Natural killer cell (primary cell): ENCODE measurements around the gene DIS3. TPM values are rescaled to one million over a fixed set of nuclear protein-coding genes. Genes with fewer than 3 reads are reported as not detected.

Experiments
- ATAC-seq, 3 donors: fragments of 150-1000 bp in 2 of 3; fragments of 200-7000 bp in 1 of 3; cut with Tn5 transposase; 1 replicate in 1 of 3; 2 replicates in 2 of 3; pipeline ENCODE4 v1.10.0; 2021; ENCODE audit warnings: mild to moderate bottlenecking in 2 of 3, moderate library complexity in 2 of 3
- DNase-seq, 2 donors: peaks; one replicate each; pipeline versions ENCODE4 v3.0.0 to v3.0.0-alpha.2; 2013 to 2021; ENCODE audit warnings: mixed read lengths in 1 of 2
- H3K27ac ChIP-seq: one replicate; pipeline ENCODE4 v1.5.1; 2013; ENCODE audit warnings: mild to moderate bottlenecking, low read length
- H3K27me3 ChIP-seq: one replicate; pipeline ENCODE4 v1.6.1; 2013; ENCODE audit warnings: low read length; ENCODE audit not compliant: control insufficient read depth, insufficient read depth
- H3K36me3 ChIP-seq: one replicate; pipeline ENCODE4 v1.6.1; 2013; ENCODE audit warnings: low read length; ENCODE audit not compliant: control insufficient read depth, insufficient read depth
- H3K4me1 ChIP-seq: one replicate; pipeline ENCODE4 v1.6.1; 2013; ENCODE audit warnings: low read length; ENCODE audit not compliant: control insufficient read depth, insufficient read depth
- H3K4me3 ChIP-seq: one replicate; pipeline ENCODE4 v1.5.1; 2013; ENCODE audit warnings: low read length
- H3K9me3 ChIP-seq: one replicate; pipeline ENCODE4 v1.6.1; 2013; ENCODE audit warnings: low read length; ENCODE audit not compliant: control insufficient read depth, insufficient read depth
- H3K27ac Mint-ChIP-seq, 2 donors: one replicate each; pipeline ENCODE4 v1.8.0; 2022; ENCODE audit warnings: mild to moderate bottlenecking in 2 of 2, mixed read lengths in 2 of 2, moderate library complexity in 1 of 2
- H3K27me3 Mint-ChIP-seq, 2 donors: one replicate each; pipeline ENCODE4 v1.8.0; 2022; ENCODE audit warnings: low read depth in 2 of 2, mixed read lengths in 2 of 2
- H3K36me3 Mint-ChIP-seq: one replicate; pipeline ENCODE4 v1.8.0; 2022; ENCODE audit warnings: mixed read lengths
- H3K4me1 Mint-ChIP-seq, 2 donors: one replicate each; pipeline ENCODE4 v1.8.0; 2022; ENCODE audit warnings: mixed read lengths in 2 of 2
- H3K4me3 Mint-ChIP-seq: one replicate; pipeline ENCODE4 v1.8.0; 2022; ENCODE audit warnings: mild to moderate bottlenecking, moderate library complexity, mixed read lengths
- H3K9me3 Mint-ChIP-seq, 2 donors: one replicate each; pipeline ENCODE4 v1.8.0; 2022; ENCODE audit warnings: mixed read lengths in 2 of 2
- CTCF ChIP-seq: fragments of 200-600 bp; IDR thresholded peaks from one replicate; pipeline ENCODE4 v1.8.0; 2022; ENCODE audit warnings: antibody characterized with exemption
- WGBS: methylation state at CpG from one replicate; pipeline ENCODE4 v1.1.7; 2013; ENCODE audit warnings: missing lambda C conversion rate; ENCODE audit not compliant: insufficient coverage; 5-methylcytosine and 5-hydroxymethylcytosine counted together
- intact Hi-C: fragments of 100-400 bp; cut with micrococcal nuclease; formaldehyde crosslinking; loops from one replicate; pipeline ENCODE4 v1.14.2; 2022
- total RNA-seq, 4 donors: library from RNA; stranded (reverse); fragments of 120-200 nt in 1 of 4; gene quantifications; one replicate each; pipeline versions ENCODE4 v1.2.3 to v1.2.4, GENCODE V29; 2013 to 2022

DIS3 gene
- total RNA-seq, 3 donors from 2014 or later (not counting 1 experiment from before 2014, with no cell fraction given) = 26.9 to 35.2 (median 33.6) TPM

GRCh38 chr13:72751220-72751619, 30.5 kb downstream of the DIS3 start:
- H3K27me3 ChIP-seq = no peaks in the 10 kb centered on the region
- Mint-ChIP-seq H3K27me3 (no peaks in the 10 kb centered on the region), H3K9me3 (no peaks in the 10 kb centered on the region), H3K36me3 (peaks cover 6% of the 10 kb centered on the region), H3K4me1 (peaks cover 6 to 23% of the 10 kb centered on the region in 2 donors), H3K4me3 (no peak overlapping the region), H3K27ac (peak overlapping the region in 1 of 2 donors; percentile 66)
- intact Hi-C loops = no loop called here
- ATAC-seq = no peak
- peaks cover 57% of the 10 kb centered on the region for H3K36me3 ChIP-seq
- TF ChIP-seq CTCF = no peak
- H3K4me3 ChIP-seq = no peak overlapping the region
- no peaks in the 10 kb centered on the region for H3K9me3 ChIP-seq
- no peak overlapping the region for H3K27ac ChIP-seq
- DNase-seq = no peak
- no peaks in the 10 kb centered on the region for H3K4me1 ChIP-seq

DNA sequence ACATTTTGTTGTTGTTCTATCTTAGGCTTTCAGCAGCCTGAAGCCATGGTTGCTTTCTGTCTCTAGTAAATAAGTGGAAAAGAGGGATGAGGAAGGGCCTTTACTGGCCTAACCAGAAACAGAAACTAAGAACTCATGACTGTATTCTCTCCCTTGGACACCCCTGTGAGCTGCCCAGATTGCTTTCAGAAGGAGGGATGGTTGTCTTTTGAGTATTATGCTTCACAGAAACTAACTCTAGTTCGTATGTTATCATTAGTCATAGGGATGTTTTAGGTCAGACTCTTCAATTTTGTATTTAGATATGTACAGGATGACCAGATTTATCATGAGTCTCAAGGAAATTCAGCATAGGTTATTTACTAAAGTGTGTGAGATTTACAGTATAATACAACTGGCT, 36.4 kb downstream of the DIS3 start:
- Mint-ChIP-seq H3K4me3 (no peak overlapping the region), H3K27me3 (no peaks in the 10 kb centered on the region), H3K36me3 (peaks cover 6% of the 10 kb centered on the region), H3K9me3 (no peaks in the 10 kb centered on the region), H3K4me1 (peaks cover 11 to 12% of the 10 kb centered on the region in 2 donors), H3K27ac (no peak overlapping the region)
- Histone ChIP-seq H3K9me3 (no peaks in the 10 kb centered on the region), H3K27ac (no peak overlapping the region), H3K27me3 (no peaks in the 10 kb centered on the region), H3K36me3 (peaks cover 51% of the 10 kb centered on the region), H3K4me1 (no peaks in the 10 kb centered on the region), H3K4me3 (no peak overlapping the region)
- intact Hi-C loops = no loop called here
- ATAC-seq (no peak), DNase-seq (no peak)
- WGBS = 50% methylated on average over 1 of the region's 1 CpG
- no peak for TF ChIP-seq CTCF

DNA sequence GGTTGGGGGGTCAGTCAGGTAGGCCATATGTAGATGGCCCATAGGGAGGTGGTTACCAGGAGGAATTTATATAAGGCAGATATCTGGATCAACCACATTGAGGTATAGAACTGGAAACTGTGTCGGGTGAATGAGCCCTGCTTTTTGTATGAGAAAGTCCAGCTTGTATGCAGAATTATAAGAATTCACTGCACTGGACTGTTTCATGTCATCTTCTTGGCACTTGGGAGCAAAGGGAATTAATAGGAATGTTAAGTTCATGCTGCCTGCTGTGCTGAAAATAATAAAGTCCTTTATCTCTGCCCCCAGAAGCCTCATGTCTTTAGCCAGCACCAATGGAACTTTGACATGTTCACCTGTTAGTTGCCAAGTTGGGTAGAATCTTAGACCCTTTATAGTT, 41.7 kb downstream of the DIS3 start:
- Mint-ChIP-seq H3K4me3 (no peak overlapping the region), H3K4me1 (peaks cover 5 to 12% of the 10 kb centered on the region in 2 donors), H3K27ac (no peak overlapping the region), H3K36me3 (no peaks in the 10 kb centered on the region), H3K9me3 (no peaks in the 10 kb centered on the region), H3K27me3 (no peaks in the 10 kb centered on the region)
- no peak overlapping the region for H3K27ac ChIP-seq
- peaks cover 32% of the 10 kb centered on the region for H3K36me3 ChIP-seq
- no peak overlapping the region for H3K4me3 ChIP-seq
- WGBS = 88% methylated on average over 1 of the region's 1 CpG
- intact Hi-C loops = no loop called here
- no peaks in the 10 kb centered on the region for H3K4me1 ChIP-seq
- no peak for ATAC-seq
- H3K9me3 ChIP-seq = no peaks in the 10 kb centered on the region
- no peak for TF ChIP-seq CTCF
- no peak for DNase-seq
- no peaks in the 10 kb centered on the region for H3K27me3 ChIP-seq

DNA sequence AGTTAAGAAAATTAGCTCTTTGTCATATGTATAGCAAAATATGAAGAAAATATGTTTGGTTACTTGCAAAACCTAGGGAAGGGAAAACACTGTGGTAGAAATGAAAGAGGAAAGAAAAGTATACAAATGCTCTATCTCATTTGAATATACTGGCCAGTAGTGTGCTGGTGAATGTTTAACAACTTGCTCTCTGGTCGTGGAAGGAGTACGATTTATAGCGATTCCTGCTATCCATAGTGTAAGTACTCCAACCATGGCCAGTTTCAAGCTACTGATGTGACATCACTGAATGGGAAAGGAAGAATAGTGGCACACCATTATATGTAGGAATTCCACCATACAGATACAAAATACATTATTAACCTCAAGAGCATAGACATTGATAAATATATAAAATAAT, 44.7 kb downstream of the DIS3 start:
- TF ChIP-seq CTCF = no peak
- no peaks in the 10 kb centered on the region for H3K9me3 ChIP-seq

More for the DNA sequence above, 44.7 kb downstream of the DIS3 start:
- H3K27me3 Mint-ChIP-seq = no peaks in the 10 kb centered on the region
- ATAC-seq = no peak
- H3K4me3 Mint-ChIP-seq = no peak overlapping the region
- intact Hi-C loops = no loop called here
- no peaks in the 10 kb centered on the region for H3K36me3 Mint-ChIP-seq
- Histone ChIP-seq H3K4me3 (no peak overlapping the region), H3K36me3 (peaks cover 25% of the 10 kb centered on the region), H3K4me1 (no peaks in the 10 kb centered on the region), H3K27me3 (no peaks in the 10 kb centered on the region), H3K27ac (no peak overlapping the region)
- H3K4me1 Mint-ChIP-seq = peaks cover 5 to 14% of the 10 kb centered on the region in 2 donors
- DNase-seq = no peak
- H3K9me3 Mint-ChIP-seq = no peaks in the 10 kb centered on the region
- WGBS = 100% methylated on average over 3 of the region's 3 CpGs
- no peak overlapping the region for H3K27ac Mint-ChIP-seq
